NCI-H510A (cell line): Measurements from ENCODE around the gene OR51E1.

Experiments
- DNase-seq: peaks from one replicate; lab custom pipeline; 2025; lab: John Stamatoyannopoulos, UW

The OR51E1 gene

DNA sequence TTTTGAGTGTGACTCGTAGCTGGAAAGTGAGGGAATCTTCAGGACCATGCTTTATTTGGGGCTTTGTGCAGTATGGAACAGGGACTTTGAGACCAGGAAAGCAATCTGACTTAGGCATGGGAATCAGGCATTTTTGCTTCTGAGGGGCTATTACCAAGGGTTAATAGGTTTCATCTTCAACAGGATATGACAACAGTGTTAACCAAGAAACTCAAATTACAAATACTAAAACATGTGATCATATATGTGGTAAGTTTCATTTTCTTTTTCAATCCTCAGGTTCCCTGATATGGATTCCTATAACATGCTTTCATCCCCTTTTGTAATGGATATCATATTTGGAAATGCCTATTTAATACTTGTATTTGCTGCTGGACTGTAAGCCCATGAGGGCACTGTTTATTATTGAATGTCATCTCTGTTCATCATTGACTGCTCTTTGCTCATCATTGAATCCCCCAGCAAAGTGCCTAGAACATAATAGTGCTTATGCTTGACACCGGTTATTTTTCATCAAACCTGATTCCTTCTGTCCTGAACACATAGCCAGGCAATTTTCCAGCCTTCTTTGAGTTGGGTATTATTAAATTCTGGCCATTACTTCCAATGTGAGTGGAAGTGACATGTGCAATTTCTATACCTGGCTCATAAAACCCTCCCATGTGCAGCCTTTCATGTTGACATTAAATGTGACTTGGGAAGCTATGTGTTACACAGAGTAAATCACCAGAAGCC, 11.0 kb downstream of the OR51E1 start:
- no peak for DNase-seq

GRCh38 chr11:4658629-4659445, 15.1 kb downstream of the OR51E1 start:
- DNase-seq: no peak

DNA sequence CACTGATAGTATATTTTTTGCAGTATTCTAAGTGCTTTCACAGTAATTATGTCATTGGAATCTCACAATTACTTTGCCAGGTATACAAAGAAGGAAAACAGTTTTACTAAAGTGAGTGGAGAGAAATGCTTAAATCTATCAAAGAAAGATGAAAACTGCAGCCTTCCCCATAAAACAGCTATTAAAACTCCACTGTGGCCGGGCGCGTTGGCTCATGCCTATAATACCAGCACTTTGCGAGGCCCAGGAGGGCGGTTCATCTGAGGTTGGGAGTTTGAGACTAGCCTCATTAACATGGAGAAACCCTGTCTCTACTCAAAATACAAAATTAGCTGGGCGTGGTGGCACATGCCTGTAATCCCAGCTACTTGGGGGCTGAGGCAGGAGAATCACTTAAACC, 19.1 kb downstream of the OR51E1 start:
- no peak for DNase-seq

DNA sequence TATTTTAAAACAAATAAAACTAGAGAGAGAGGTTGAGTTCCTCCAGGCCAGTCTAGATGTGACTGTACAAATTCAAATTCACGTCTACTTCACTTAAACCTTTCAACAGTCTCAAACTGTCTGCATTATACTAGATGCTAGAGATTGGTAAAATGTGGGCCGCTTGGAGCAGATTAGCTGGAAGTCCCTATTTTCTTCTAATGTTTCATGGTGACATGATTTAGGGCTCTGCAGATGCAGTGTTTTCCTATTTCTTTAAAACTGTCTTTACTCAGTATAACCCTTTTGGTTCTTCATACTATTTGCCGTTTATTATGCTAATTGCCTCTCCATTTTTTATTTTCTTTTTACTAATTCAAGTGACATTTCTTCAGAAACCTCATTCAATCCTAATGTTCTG, 20.4 kb downstream of the OR51E1 start:
- no peak for DNase-seq

DNA sequence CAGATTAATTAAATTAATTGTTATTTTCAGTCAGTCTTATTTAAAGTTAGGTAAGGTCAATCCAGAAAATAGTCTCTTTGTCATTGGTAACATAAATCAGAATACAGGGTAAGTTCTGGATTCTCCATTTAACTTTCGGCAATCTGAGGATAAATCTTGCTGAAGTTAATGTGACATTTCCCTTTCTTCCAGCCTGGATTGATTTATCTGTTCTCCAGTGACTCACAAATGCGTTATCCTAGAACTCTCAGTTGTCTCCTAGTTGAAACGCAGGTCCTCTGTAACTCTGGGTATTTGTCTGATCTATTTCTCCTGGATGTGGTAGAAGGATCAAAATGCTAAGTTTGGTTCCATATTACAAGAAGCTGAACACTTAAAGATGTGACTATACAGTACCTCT, 21.0 kb downstream of the OR51E1 start:
- DNase-seq: no peak

DNA sequence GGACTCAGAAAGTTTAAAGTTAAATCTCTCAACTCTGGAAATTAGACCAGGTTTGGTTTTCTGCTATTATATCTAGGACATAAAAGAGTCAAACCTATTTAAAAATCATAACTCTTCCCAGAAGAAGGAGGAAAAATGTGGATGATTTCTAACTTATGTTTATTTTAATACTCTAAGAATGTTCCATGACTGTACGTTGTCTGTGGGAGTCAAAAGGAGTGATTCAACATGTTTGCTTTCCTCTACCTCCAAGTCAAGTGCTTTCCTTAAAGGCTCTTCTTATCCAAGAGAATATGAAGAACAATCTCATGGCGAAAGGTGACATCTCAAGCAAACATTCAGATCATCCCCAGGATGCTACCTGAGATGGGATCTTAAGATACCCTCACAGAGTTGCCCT, 21.6 kb downstream of the OR51E1 start:
- no peak for DNase-seq

- DNase-seq: no peak
Observed at GRCh38 chr11:4671741-4672140, 28.0 kb downstream of the OR51E1 start.

- DNase-seq: no peak
Observed at GRCh38 chr11:4672470-4672869, 28.7 kb downstream of the OR51E1 start.

- DNase-seq: no peak
Observed at GRCh38 chr11:4673781-4674180, 30.0 kb downstream of the OR51E1 start.

DNA sequence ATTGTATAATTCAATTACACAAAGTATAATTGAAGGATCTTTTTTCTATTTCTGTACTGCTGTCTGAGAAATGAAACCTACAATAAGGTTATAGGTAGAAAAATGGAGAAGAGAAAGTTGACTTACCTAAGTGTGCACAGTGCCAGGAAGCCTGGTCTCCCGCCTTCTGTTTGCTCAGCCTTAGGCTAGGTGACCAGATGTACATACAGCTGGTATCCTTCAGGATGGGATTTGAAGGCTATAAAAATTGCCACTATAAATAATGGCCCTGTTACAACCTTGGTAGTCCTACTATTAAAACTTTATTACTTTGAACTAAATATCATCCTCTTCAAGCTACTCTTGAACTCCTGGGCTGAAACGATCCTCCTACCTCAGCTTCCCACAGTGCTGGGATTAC, 34.2 kb downstream of the OR51E1 start:
- peak; percentile 70 for DNase-seq

DNA sequence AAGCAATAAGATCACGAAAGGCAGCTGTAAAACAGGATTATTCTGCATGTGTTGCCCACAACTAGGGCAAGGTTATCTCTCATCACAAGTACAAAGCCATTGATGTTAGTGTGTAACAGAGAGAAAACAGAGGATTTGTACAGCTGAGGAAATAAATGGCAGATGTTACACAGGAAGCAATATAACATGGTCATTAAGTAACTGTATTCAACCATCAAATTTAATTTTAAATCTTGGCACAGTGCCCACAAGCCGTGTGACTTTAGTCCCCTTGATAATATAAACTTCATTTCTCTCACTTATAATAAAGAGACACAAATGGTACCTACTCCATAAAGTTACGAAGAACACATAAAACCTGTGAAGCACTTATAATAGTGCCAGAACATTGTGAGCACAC, 36.6 kb downstream of the OR51E1 start:
- DNase-seq: peak; percentile 59

DNA sequence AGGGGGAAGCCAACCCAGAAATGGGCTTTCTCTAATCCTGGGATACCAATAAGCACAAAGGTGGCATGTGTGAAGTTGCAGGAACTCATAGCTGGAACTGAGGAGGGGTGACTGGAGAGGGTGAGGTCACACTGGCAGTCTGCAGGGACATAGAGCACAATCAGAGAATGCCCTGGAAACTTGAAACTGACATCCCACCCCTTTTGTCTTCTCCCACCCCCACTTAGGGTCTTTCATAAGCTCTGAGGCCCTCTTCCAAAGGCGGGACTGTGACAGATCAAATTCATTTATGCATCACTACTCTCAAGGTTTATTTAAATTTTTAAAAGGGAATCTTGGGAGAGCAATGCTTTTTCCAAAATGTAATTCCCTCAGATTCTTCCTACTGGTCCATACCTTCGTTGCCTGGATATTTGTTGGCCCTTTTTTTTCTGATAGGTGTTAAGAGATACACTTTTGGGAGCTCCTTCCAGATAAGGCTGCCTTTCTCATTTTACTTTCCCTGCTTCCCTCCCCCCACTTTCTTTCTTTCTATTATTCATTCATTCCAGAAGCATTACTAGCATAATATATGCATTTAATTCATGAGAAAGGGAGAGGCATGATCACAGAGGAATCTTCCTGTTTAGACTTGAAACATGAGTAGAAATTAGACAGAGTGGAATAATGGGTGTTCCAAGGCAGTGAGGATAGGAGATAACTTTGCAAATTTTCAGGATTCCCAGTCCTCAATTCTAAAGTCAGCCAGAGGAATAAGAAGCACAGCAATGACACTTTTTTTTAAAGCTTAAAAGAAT, 39.0 kb downstream of the OR51E1 start:
- DNase-seq: no peak

GRCh38 chr11:4684631-4685285, 41.0 kb downstream of the OR51E1 start:
- no peak for DNase-seq

DNA sequence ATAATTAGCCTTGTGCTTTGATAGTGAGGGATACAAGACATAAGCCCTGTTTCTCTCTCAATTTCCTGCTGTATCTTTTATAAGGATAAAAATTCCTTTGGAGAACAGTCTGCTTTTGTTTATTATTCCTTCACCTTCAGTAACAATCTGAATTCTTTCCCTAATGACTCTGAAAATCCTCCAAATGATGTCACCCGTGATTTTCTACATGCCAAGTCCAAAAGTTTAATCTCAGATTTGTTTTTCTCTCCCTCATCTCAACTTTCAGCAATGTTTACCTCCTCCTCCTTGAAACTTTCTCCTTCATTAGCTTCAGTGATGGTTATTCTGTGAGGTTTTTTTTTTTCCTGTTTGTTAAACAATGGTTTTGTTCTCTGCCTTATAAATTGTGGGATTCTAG, 51.7 kb downstream of the OR51E1 start:
- DNase-seq: no peak

DNA sequence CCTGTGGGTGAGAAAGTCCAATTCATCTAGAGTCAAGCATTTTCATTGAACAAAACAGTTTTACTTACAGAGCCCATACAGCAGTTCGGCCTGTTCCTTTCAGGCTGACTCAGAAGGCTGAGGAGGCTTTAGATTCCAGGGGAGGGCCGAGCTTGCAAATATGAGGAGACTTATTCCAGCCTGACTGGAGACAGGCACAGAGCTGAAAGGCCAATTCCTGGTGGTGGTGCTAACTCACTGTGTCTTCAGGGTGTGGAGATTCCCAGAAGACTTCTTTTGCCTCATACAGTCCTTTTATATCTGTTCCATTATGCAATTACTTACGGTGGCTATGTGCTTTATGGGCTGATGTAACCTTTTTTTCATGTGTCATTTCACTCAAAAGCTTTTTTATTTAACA, 53.8 kb downstream of the OR51E1 start, which contains the start of gene OR51E2:
TSS of gene OR51E2 (minus strand) at position 269 of the 400 bp plus-strand sequence. CDS start 15,142 bp downstream, outside the sequence.
- peak; percentile 43 for DNase-seq

- no peak for DNase-seq
Observed at GRCh38 chr11:4699697-4700435, 56.1 kb downstream of the OR51E1 start.

GRCh38 chr11:4700436-4700820, 56.6 kb downstream of the OR51E1 start:
- no peak for DNase-seq

DNA sequence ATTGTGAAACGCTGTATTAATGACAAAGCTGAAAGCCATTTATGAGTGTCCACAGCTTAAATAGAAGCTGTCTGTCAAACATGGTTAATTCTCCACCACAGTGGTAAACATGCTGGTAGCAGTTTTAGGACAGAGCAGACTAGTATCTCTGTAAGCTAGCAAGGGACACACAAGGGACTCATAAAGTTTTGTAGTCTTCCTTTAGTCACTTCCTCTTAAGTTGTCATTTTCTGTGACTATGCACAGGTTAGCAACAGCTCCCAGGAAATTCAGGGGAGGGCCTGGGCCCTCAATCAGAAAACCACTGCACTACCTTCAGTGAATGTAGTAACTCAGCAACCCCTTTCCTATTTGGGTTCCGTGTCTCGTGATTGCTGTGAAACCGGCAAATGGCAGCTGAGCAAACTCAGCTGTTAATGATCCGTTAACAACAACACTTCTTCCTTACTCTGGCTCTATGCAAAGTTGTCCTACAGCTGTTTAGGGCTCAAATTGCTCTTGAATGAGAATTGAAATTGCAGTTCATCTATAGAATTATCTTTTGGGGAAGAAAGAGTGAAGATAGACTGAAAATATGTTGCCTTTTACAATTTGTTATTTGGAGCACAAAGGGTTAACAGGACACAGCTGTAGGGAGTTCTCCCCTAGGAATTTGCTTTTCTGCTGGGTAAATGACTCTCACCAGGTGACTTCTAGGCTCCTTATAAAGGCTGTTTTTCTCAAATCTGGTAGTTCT, 60.4 kb downstream of the OR51E1 start, which contains the start of gene MMP26:
TSS of gene MMP26 (plus strand) at position 731 of the 736 bp plus-strand sequence.
- peak; percentile 95 for DNase-seq

GRCh38 chr11:4704790-4705334, 61.1 kb downstream of the OR51E1 start:
- no peak for DNase-seq
